Vagina (tissue), 2 donors: ENCODE data around the gene ANKRD28. TPM values are rescaled to one million over a fixed set of nuclear protein-coding genes. Genes with fewer than 3 reads are reported as not detected.
A peak's percentile ranks its signal among the peaks of the same experiment; 100 is the strongest.

Experiments used
- DNase-seq, 2 donors: peaks; one replicate each; pipeline ENCODE4 v3.0.0-alpha.2; 2017; ENCODE audit errors: extremely low spot score in 2 of 2
- H3K27ac ChIP-seq: fragments of 200-600 bp; sonication (generic); one replicate; pipeline ENCODE4 v1.5.1; 2019
- H3K27me3 ChIP-seq: fragments of 200-600 bp; sonication (generic); one replicate; pipeline ENCODE4 v1.5.1; 2019
- H3K36me3 ChIP-seq, 2 donors: fragments of 200-600 bp; sonication (generic); one replicate each; pipeline ENCODE4 v1.5.1; 2017 to 2019
- H3K4me1 ChIP-seq: fragments of 200-600 bp; sonication (generic); one replicate; pipeline ENCODE4 v1.5.1; 2019
- H3K4me3 ChIP-seq, 2 donors: fragments of 200-600 bp; sonication (generic); 1 replicate in 1 of 2; 2 replicates in 1 of 2; pipeline ENCODE4 v1.5.1; 2016 to 2019
- H3K9me3 ChIP-seq: fragments of 200-600 bp; sonication (generic); one replicate; pipeline ENCODE4 v1.5.1; 2019
- POLR2A ChIP-seq, 2 donors: fragments of 450-650 bp; IDR thresholded peaks; one replicate each; pipeline ENCODE4 v1.6.1; 2017; ENCODE audit warnings: antibody characterized with exemption in 2 of 2, mild to moderate bottlenecking in 2 of 2, moderate library complexity in 2 of 2
- POLR2AphosphoS5 ChIP-seq, 2 donors: sonication (generic); formaldehyde crosslinking; IDR thresholded peaks; one replicate each; pipeline ENCODE4 v1.9.0; 2017; ENCODE audit warnings: antibody characterized with exemption in 2 of 2, mild to moderate bottlenecking in 2 of 2, low read depth in 1 of 2; ENCODE audit not compliant: insufficient read depth in 1 of 2
- intact Hi-C: fragments of 100-400 bp; cut with DNase I; formaldehyde crosslinking; loops from one replicate; pipeline ENCODE4 v1.15.1; 2023
- total RNA-seq: library from RNA; depleted of rRNA; stranded (reverse); fragments of >200 nt; gene quantifications from one replicate; pipeline ENCODE4 v1.2.3, GENCODE V29; 2016
- TF ChIP-seq, protein P1 (sequence below), 3 experiments: fragments of 450-650 bp in 2 of 3; fragments of 200-600 bp in 1 of 3; sonication (generic) in 1 of 3; IDR thresholded peaks; one replicate each; pipeline ENCODE4 v1.5.1; 2017 to 2019; ENCODE audit warnings: antibody characterized with exemption in 3 of 3, mild to moderate bottlenecking in 2 of 3, moderate library complexity in 2 of 3

ANKRD28 gene
- total RNA-seq, 1 donor from 2014 or later, result 48.6 TPM

DNA sequence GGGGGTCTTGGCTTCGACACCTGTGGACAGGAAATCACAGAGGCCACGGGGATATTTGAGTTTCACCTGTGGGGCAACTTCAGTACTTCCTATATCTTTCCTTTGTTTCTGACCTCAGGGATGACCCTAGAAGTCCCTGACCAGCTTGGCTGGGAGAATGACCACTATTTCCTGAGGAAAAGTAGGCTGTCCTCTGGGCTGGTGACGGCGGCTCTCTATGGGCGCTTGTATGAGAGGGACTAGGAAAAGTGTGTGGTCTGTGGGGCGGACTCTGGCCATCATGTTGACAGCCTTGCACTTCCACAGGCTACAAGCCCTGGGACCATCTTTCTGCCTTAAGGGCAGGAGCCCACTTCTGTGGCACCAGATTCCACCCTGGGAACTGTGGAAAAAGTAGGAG is 152.5 kb downstream of the ANKRD28 start:
- Histone ChIP-seq H3K9me3 (no peaks in the 10 kb centered on the region), H3K27me3 (no peaks in the 10 kb centered on the region), H3K4me1 (peaks cover 25% of the 10 kb centered on the region), H3K4me3 (no peak overlapping the region), H3K27ac (peak overlapping the region; percentile 82), H3K36me3 (no peaks in the 10 kb centered on the region)
- intact Hi-C loops, result no loop called here
- TF ChIP-seq POLR2AphosphoS5 (IDR thresholded peaks at IDR 0.05; ENCODE audit: insufficient read depth in 1 of 2, low read depth in 1 of 2) (no peak), POLR2A (IDR thresholded peaks at IDR 0.05) (no peak)
- TF ChIP-seq, protein P1, sequence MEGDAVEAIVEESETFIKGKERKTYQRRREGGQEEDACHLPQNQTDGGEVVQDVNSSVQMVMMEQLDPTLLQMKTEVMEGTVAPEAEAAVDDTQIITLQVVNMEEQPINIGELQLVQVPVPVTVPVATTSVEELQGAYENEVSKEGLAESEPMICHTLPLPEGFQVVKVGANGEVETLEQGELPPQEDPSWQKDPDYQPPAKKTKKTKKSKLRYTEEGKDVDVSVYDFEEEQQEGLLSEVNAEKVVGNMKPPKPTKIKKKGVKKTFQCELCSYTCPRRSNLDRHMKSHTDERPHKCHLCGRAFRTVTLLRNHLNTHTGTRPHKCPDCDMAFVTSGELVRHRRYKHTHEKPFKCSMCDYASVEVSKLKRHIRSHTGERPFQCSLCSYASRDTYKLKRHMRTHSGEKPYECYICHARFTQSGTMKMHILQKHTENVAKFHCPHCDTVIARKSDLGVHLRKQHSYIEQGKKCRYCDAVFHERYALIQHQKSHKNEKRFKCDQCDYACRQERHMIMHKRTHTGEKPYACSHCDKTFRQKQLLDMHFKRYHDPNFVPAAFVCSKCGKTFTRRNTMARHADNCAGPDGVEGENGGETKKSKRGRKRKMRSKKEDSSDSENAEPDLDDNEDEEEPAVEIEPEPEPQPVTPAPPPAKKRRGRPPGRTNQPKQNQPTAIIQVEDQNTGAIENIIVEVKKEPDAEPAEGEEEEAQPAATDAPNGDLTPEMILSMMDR (IDR thresholded peaks at IDR 0.05), result no peak
- DNase-seq, result no peak

- H3K36me3 ChIP-seq, result no peaks in the 10 kb centered on the region
- no peak overlapping the region for H3K27ac ChIP-seq
- H3K27me3 ChIP-seq, result no peaks in the 10 kb centered on the region
- H3K9me3 ChIP-seq, result no peaks in the 10 kb centered on the region
- H3K4me3 ChIP-seq, result no peak overlapping the region
- DNase-seq, result no peak
- no peak for TF ChIP-seq POLR2AphosphoS5 (IDR thresholded peaks at IDR 0.05; ENCODE audit: insufficient read depth in 1 of 2, low read depth in 1 of 2)
- TF ChIP-seq, protein P1 (IDR thresholded peaks at IDR 0.05), result no peak
- TF ChIP-seq POLR2A (IDR thresholded peaks at IDR 0.05), result no peak
- intact Hi-C loops, result loop anchor here (10.0 kb wide), 1 partner anchor 176 kb away; no protein-coding TSS in a partner anchor
- peaks cover 27% of the 10 kb centered on the region for H3K4me1 ChIP-seq
These were observed 158.9 kb downstream of the ANKRD28 start for GRCh38 chr3:15638891-15639262.

DNA sequence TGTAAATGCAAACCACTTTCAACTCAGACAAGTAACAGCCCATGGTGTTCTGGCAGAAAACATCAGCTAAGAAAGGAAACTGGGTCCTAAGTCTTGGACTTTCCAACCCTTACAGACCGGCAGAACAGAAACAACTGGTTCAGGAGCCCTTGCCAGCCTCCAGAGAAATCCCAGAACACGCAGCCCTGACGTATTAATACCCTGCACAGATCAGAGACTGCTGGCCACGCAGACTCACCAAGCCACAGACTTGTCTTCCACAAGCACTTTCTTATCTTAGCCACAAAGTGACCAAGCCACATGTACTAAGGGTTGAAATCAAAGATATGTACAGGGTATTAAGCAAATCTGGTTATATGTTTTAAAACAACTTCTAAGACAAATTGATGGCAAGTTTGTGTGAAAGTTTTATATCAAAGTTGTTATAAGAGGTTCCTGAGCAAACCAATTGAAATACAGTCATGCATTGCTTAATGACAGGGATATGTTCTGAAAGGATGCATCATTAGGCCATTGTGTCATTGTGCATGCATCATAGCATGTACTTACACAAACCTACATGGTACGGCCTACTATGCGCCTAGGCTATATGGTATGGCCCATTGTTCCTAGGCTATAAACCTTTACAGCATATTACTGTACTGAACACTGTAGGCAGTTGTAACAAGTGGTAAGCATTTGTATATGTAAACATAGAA is 159.4 kb downstream of the ANKRD28 start:
- no peaks in the 10 kb centered on the region for H3K36me3 ChIP-seq
- H3K4me3 ChIP-seq, result no peak overlapping the region
- no peak for DNase-seq
- H3K4me1 ChIP-seq, result peaks cover 32% of the 10 kb centered on the region
- intact Hi-C loops, result loop anchor here (10.0 kb wide), 1 partner anchor 176 kb away; no protein-coding TSS in a partner anchor
- H3K27me3 ChIP-seq, result no peaks in the 10 kb centered on the region
- peak overlapping the region; percentile 48 for H3K27ac ChIP-seq
- no peaks in the 10 kb centered on the region for H3K9me3 ChIP-seq
- no peak for TF ChIP-seq POLR2AphosphoS5 (IDR thresholded peaks at IDR 0.05; ENCODE audit: insufficient read depth in 1 of 2, low read depth in 1 of 2)
- TF ChIP-seq, protein P1 (IDR thresholded peaks at IDR 0.05), result no peak
- no peak for TF ChIP-seq POLR2A (IDR thresholded peaks at IDR 0.05)

DNA sequence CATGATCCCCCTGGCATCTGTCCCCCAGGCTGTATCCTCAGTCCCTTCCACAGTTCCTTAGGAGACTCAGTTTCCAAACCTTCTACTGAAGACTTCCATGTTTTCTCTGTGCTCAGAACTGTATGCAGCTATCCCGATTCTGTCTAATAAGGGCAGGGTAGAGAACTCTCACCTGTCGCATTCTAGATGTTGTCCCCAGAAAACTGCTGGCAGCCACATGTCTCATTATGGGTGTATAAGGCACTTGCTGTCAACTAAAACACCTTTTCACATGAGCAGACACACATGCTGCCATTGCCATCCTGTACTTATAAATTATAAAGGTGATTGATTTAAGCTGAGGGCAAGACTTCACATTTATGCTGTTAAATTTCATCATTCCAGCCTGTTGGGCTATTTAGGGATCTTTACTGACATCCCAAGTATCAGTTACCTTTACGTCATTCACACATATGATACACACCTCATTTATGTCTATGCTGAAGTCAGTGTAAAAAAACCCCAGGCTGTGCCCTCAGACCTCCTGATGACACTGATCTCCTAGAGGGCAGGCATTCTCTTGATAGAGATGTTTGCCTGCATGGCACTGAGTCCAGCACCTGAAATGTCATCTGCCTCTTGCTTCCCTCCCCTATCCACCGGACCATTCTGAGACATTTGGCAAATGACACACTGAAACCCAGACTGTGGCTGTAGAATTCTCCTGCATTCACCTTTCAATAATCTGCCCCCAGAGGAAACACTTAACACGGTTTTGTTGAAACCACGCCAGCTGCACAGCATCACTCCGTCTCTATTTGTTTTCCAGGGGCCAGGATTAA is 160.4 kb downstream of the ANKRD28 start:
- Histone ChIP-seq H3K27ac (peak overlapping the region; percentile 88), H3K4me3 (no peak overlapping the region), H3K4me1 (peaks cover 39% of the 10 kb centered on the region), H3K36me3 (no peaks in the 10 kb centered on the region), H3K27me3 (no peaks in the 10 kb centered on the region), H3K9me3 (no peaks in the 10 kb centered on the region)
- intact Hi-C loops, result loop anchor here (10.0 kb wide), 1 partner anchor 177 kb away; no protein-coding TSS in a partner anchor
- no peak for DNase-seq
- TF ChIP-seq, protein P1 (IDR thresholded peaks at IDR 0.05), result no peak
- TF ChIP-seq POLR2A (IDR thresholded peaks at IDR 0.05) (no peak), POLR2AphosphoS5 (IDR thresholded peaks at IDR 0.05; ENCODE audit: insufficient read depth in 1 of 2, low read depth in 1 of 2) (no peak)
